ENCODE data around the gene MAP2K1. TPM values are rescaled to one million over a fixed set of nuclear protein-coding genes. Genes with fewer than 3 reads are reported as not detected.

MAP2K1 gene
- total and polyA plus RNA-seq, 9 of the 15 experiments (the other 6 are each of a cell fraction or from before 2014, with no cell fraction given) = 7.5 to 58.3 (median 30.0) TPM

GRCh38 chr15:66504563-66505429 lies 118.1 kb downstream of the MAP2K1 start, which contains the start of the genes RPL4 and ZWILCH (continued):
- TF ChIP-seq CTBP1 (IDR thresholded peaks at IDR 0.05; ENCODE audit: borderline replicate concordance) (peak; percentile 24; the same call in 1 of the 2 replicates), MCM5 (IDR thresholded peaks at IDR 0.05; ENCODE audit: low read depth) (no peak), ZKSCAN8 (CRISPR knock-in tag; IDR thresholded peaks at IDR 0.05) (no peak; the same call in 1 of the 2 replicates), TCF7 (IDR thresholded peaks at IDR 0.05; ENCODE audit: borderline replicate concordance) (no peak), POLR3A (IDR thresholded peaks at IDR 0.05; ENCODE audit: borderline replicate concordance, extremely low read depth, insufficient read depth, insufficient read length) (no peak), ZNF639 (CRISPR knock-in tag; conservative IDR thresholded peaks at IDR 0.05 in 1 of 2, IDR thresholded peaks at IDR 0.05 in 1 of 2) (peak in 1 of 2 experiments; percentile 65; a peak in 1 of 4 replicates), ARID3B (CRISPR knock-in tag; IDR thresholded peaks at IDR 0.05; ENCODE audit: borderline replicate concordance) (0 out of 2 replicates have a peak, but pooled peaks have one; percentile 9), MYC (IDR thresholded peaks at IDR 0.05; ENCODE audit: low read depth, low read length) (peak; percentile 96), MYC (CRISPR knock-in tag; IDR thresholded peaks at IDR 0.05; ENCODE audit: borderline replicate concordance, low read depth) (peak; percentile 95), ZNF175 (CRISPR knock-in tag; IDR thresholded peaks at IDR 0.05; ENCODE audit: low read depth) (peak; percentile 40; the same call in 1 of the 2 replicates), NUFIP1 (IDR thresholded peaks at IDR 0.05; ENCODE audit: partially characterized antibody) (no peak), CREBBP (IDR thresholded peaks at IDR 0.05; ENCODE audit: low read depth, low read length) (no peak), CBFA2T2 (conservative IDR thresholded peaks at IDR 0.05) (no peak), E2F4 (CRISPR knock-in tag; IDR thresholded peaks at IDR 0.05; ENCODE audit: low read depth) (no peak), ZNF212 (CRISPR knock-in tag; IDR thresholded peaks at IDR 0.05) (no peak), RNF2 (IDR thresholded peaks at IDR 0.05) (no peak; the same call in 1 of the 2 replicates), TEAD4 (IDR thresholded peaks at IDR 0.05; ENCODE audit: low read length) (peak; percentile 19; the same call in 1 of the 2 replicates), TEAD4 (CRISPR knock-in tag; IDR thresholded peaks at IDR 0.05; ENCODE audit: borderline replicate concordance) (no peak), CAMTA2 (CRISPR knock-in tag; conservative IDR thresholded peaks at IDR 0.05) (no peak), STAG1 (CRISPR knock-in tag; IDR thresholded peaks at IDR 0.05; ENCODE audit: borderline replicate concordance) (no peak), MYNN (IDR thresholded peaks at IDR 0.05) (peak; percentile 78; the same call in 1 of the 2 replicates), MYNN (CRISPR knock-in tag; IDR thresholded peaks at IDR 0.05) (no peak), HCFC1 (IDR thresholded peaks at IDR 0.05; ENCODE audit: low read depth, low read length) (peak; percentile 57; the same call in 1 of the 2 replicates)
